Measurements from ENCODE around the gene GPR35.

GPR35 gene

DNA sequence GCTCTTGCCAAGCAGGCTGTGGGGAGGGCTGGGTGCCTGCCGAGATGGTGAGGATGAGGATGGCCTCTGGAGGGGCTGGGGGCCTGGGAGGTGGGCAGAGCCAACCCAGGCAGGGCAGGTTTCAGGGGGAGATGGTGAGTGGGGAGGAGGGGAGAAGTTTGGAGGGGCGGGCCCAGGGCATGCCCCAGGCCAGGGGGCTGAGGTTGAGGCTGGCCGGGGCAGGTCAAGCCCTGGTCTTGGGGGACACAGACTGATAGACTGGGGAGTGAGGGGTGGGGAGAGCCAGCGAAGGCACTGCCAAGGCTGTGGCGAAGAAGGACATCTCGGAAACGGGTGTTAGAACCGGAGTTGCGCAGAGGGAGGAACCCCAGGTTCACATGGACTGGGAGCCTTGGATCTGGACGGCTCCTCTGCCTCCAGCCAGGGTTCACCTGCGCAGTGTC, 26.1 kb upstream of the GPR35 start:
- TF ChIP-seq ZFX (IDR thresholded peaks at IDR 0.05) = no peak
- TF ChIP-seq CTCF (conservative IDR thresholded peaks at IDR 0.05) = no peak
- H3K27ac ChIP-seq = no peak overlapping the region

- no peak for TF ChIP-seq CTCF (conservative IDR thresholded peaks at IDR 0.05)
- TF ChIP-seq ZFX (IDR thresholded peaks at IDR 0.05) = no peak
- H3K27ac ChIP-seq = no peak overlapping the region
Observed at GRCh38 chr2:240600451-240600961, 24.8 kb upstream of the GPR35 start.

DNA sequence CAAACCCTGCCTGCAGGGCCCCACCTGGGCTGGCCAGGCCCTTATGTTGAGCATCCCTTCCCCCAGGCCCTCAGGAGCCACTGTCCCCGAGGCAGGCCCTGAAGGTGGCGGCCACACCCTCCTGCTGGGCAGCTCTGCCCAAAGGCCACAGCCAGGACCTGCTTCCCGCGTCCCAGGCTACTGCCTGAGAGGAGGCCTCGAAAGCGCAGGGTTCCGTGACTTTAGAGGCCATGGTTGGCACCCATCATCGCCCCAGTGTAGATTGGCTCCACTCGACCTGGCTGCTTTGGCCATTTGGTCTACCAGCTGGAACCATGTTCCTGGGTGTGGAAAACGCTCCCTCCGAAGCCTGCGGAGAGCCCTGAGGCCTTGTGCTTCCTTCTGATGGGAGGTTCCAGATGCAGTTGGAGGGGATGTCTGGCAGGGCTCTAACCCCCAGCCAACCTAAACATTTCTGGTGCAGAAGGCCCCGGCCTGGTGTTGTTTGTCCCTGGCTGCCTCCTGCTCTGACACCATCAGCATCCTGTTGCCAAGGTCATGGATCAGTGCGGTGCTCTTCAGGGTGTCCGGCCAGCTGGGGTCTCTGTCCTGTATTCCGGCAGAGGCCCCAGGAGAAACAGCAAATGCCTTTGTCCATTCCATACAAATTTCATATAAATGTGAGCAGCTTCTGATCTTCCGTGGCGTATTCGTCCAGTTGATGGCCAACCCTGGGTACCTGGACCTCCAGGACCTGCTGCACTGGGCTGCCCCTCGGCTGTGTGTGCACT, 24.0 kb upstream of the GPR35 start:
- TF ChIP-seq ZFX (IDR thresholded peaks at IDR 0.05) (no peak), CTCF (conservative IDR thresholded peaks at IDR 0.05) (no peak)
- no peak overlapping the region for H3K27ac ChIP-seq

- no peak overlapping the region for H3K27ac ChIP-seq
- TF ChIP-seq CTCF (conservative IDR thresholded peaks at IDR 0.05) = no peak
- TF ChIP-seq ZFX (IDR thresholded peaks at IDR 0.05) = no peak
Observed at GRCh38 chr2:240601831-240602160, 23.5 kb upstream of the GPR35 start.

DNA sequence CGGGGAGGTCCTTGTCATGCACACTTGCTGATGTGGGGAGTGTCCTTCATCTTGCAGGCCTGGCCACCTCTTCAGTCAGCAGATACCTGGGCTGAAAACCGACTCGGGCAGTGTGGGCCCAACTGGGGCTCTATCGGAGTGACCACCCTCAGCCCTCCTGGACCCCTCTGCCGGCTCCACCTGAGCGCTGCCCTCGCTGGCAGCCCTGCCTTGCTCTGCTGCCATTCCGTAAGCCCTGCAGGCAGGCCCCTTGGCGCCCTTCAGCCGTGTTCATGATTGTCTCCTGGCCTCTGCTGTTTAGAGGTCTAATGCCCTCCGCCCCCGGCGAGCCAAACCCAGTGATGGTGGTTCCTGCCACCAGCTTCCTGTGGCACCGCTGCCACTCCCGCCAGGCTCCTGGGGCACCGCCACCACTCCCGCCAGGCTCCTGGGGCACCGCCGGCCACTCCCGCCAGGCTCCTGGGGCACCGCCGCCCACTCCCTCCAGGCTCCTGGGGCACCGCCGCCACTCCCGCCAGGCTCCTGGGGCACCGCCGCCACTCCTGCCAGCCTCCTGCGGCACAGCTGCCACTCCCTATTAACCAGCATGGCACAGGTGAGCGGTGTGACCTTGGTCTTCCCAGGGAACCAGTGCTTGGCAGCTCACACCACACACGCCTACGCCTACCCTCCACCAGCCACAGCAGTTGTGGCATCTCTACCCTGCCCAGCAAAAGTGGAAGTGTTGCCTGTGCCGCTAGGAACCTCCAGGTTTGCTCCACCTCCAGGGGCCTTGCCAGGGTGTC, 22.8 kb upstream of the GPR35 start:
- TF ChIP-seq CTCF (conservative IDR thresholded peaks at IDR 0.05) = no peak
- no peak for TF ChIP-seq ZFX (IDR thresholded peaks at IDR 0.05)

DNA sequence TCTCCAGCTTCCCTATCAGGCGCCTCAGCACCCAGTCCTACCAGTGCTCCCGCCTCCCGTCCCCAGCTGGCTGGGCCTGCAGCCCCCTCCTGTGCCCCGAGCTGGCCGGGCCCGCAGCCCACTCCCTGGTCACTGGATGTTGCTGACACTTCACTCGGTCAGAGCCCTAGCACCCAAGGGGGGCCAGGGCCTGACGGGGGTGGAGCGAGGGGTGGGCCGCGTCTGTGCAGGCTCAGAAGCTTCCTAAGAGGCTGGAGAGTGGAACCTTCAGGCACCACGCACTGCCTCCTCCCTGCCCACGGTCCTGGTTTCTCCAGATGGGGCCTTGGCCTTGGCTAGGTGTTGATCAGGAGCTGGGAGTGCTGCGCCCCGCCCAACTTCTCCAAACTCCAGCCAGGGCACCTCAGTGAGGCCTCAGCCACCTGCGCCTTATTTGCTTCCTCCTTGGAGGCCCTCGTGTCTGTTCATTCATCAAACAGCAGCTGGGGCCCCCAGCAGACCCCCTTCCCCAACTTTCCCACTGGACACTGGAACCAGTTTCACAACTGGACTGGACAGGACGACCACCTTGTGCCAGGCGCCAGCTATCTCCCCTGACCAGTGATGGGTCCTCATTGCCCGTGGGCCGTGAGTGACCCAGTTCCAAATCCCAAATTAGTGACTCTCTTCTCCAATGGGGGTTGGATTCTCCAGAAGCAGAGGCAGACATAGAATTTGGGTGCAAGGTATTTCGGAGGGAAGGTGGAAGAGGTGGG, 22.0 kb upstream of the GPR35 start:
- H3K27ac ChIP-seq = no peak overlapping the region
- TF ChIP-seq CTCF (conservative IDR thresholded peaks at IDR 0.05) (no peak), ZFX (IDR thresholded peaks at IDR 0.05) (no peak)

More for the DNA sequence above, 22.8 kb upstream of the GPR35 start:
- no peak overlapping the region for H3K27ac ChIP-seq
